HG03520 (cell line): ENCODE data around the gene QSOX2.

ENCODE experiments used
- ATAC-seq: cut with Tn5 transposase; IDR thresholded peaks from one replicate; pipeline ENCODE4 v1.9.1; 2021; ENCODE audit warnings: mild to moderate bottlenecking, moderate library complexity; ENCODE audit not compliant: unreplicated experiment

QSOX2 gene

GRCh38 chr9:136194540-136194939, 51.1 kb downstream of the QSOX2 start:
- ATAC-seq, result no peak

- no peak for ATAC-seq
These were observed 51.7 kb downstream of the QSOX2 start for GRCh38 chr9:136193891-136194279.

GRCh38 chr9:136193127-136193890, 52.3 kb downstream of the QSOX2 start:
- no peak for ATAC-seq

GRCh38 chr9:136192289-136193126, 53.1 kb downstream of the QSOX2 start:
- ATAC-seq, result no peak

GRCh38 chr9:136191960-136192286, 53.7 kb downstream of the QSOX2 start:
- no peak for ATAC-seq

GRCh38 chr9:136191099-136191959, 54.3 kb downstream of the QSOX2 start:
- no peak for ATAC-seq

GRCh38 chr9:136190656-136191055, 55.0 kb downstream of the QSOX2 start:
- no peak for ATAC-seq

GRCh38 chr9:136190237-136190601, 55.4 kb downstream of the QSOX2 start:
- ATAC-seq, result no peak

- no peak for ATAC-seq
These were observed 56.0 kb downstream of the QSOX2 start for GRCh38 chr9:136189394-136190236.

- ATAC-seq, result no peak
These were observed 57.7 kb downstream of the QSOX2 start for GRCh38 chr9:136187683-136188586.

- ATAC-seq, result no peak
These were observed 58.4 kb downstream of the QSOX2 start for GRCh38 chr9:136187197-136187596.

- no peak for ATAC-seq
These were observed 59.2 kb downstream of the QSOX2 start for GRCh38 chr9:136186386-136186785.

GRCh38 chr9:136185596-136186366, 59.8 kb downstream of the QSOX2 start:
- no peak for ATAC-seq

GRCh38 chr9:136185066-136185465, 60.5 kb downstream of the QSOX2 start:
- ATAC-seq, result no peak

- ATAC-seq, result no peak
These were observed 62.7 kb downstream of the QSOX2 start for GRCh38 chr9:136182850-136183422.

GRCh38 chr9:136182420-136182787, 63.2 kb downstream of the QSOX2 start:
- ATAC-seq, result no peak

GRCh38 chr9:136181784-136182419, 63.7 kb downstream of the QSOX2 start:
- ATAC-seq, result no peak

- ATAC-seq, result no peak
These were observed 65.0 kb downstream of the QSOX2 start for GRCh38 chr9:136180586-136180985.
